Measurements from ENCODE around the gene IKBKE.

Gene IKBKE

DNA sequence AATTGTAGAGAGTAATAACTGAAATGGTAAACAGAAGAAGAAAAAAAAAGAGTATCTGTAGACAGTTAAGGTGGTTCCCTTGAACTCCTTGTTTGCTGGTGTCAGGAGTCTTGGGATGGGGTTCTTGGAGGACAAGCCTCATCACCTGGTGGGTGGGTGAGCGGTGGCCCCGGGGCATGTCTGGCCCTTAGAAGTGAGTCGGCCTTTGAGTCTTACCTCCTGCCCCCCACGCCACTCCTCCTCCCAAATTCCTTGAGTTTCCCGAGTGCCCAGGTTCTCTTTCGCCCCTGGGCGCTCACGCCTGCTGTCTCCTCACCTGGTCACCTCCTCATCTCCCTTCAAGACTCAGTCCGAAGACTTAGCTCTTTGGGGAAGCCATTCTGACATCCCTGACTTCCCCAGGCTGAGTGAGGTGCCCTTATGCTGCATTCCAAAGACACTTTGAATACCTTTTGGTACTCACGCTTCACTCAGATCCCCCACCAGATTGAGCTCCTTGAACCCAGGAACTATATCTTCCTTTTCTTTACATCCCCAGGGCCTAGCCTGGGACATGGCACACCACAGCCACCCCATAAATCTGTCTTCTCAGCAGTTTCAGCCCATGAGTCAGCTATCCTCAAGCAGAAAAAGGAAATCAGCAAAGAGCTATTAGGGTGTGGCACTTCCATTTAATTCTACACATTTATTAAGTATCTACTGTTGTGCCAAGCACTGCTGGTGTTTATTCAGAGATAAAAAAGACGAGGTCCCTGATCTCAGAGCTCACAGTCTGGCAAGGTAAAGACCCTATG is 13.5 kb upstream of the IKBKE start:
- POLR2A ChIA-PET: no interaction called here
- CTCF ChIA-PET: interaction anchor here (0.8 to 1.5 kb wide), 3 partner anchors 13 to 24 kb away, joined by 3 read pairs; no protein-coding TSS in a partner anchor
- DNase-seq (ENCODE audit: extremely low spot score): no peak
- TF ChIP-seq, protein P1, sequence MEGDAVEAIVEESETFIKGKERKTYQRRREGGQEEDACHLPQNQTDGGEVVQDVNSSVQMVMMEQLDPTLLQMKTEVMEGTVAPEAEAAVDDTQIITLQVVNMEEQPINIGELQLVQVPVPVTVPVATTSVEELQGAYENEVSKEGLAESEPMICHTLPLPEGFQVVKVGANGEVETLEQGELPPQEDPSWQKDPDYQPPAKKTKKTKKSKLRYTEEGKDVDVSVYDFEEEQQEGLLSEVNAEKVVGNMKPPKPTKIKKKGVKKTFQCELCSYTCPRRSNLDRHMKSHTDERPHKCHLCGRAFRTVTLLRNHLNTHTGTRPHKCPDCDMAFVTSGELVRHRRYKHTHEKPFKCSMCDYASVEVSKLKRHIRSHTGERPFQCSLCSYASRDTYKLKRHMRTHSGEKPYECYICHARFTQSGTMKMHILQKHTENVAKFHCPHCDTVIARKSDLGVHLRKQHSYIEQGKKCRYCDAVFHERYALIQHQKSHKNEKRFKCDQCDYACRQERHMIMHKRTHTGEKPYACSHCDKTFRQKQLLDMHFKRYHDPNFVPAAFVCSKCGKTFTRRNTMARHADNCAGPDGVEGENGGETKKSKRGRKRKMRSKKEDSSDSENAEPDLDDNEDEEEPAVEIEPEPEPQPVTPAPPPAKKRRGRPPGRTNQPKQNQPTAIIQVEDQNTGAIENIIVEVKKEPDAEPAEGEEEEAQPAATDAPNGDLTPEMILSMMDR (IDR thresholded peaks at IDR 0.05; ENCODE audit: control extremely low read depth, extremely low read depth, low read depth, missing control alignments): no peak

DNA sequence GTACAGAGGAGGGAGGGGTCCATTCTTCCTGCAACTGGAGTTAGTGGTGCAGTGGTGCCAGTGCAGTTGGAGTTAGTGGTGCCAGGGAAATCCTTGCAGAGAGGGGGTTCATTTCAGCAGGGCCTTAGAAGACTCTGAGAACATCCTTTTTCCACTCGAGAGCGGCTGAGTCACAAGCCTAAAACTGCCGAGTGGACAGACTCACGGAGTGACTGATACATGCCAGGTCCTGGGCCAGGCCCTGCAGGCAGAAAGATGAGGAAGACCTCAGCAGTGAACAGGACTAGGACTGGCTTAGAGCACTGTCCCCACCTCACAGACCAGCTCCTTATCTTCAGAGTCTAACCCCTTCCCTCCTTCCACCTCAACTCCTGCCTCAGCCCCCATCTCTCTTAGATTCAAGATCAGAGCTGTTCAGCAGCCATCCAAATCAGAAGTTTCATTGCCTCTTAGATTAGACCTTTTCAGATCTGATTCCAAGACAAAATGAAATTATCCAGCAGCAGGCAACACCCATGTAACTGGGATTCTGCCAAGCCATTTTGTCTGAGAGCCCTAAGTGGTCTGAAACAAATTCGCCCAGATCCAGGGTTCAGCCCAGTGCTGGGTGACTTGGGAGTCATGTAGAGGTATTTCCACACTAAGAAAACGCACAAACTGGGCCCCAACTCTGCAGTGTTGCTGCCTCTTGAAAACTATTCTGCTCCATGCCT is 12.7 kb upstream of the IKBKE start:
- ChIA-PET POLR2A (no interaction called here), CTCF (interaction anchor here (0.8 to 5.4 kb wide), 5 partner anchors 13 to 25 kb away, joined by 3 to 40 read pairs (median 3); partner anchors contain the start of gene IKBKE)
- no peak for DNase-seq (ENCODE audit: extremely low spot score)

GRCh38 chr1:206459703-206460102 is 10.6 kb upstream of the IKBKE start:
- ChIA-PET CTCF (interaction anchor here (1.4 to 5.4 kb wide), 4 partner anchors 11 to 20 kb away, joined by 4 to 40 read pairs (median 8); partner anchors contain the start of gene IKBKE), POLR2A (interaction anchor here (0.6 to 0.7 kb wide), 2 partner anchors 285 to 675 kb away, joined by 3 to 10 read pairs; no protein-coding TSS in a partner anchor)
- TF ChIP-seq, protein P1 (IDR thresholded peaks at IDR 0.05; ENCODE audit: control extremely low read depth, extremely low read depth, low read depth, missing control alignments): no peak
- no peak for DNase-seq (ENCODE audit: extremely low spot score)

More for the DNA sequence above, 12.7 kb upstream of the IKBKE start:
- TF ChIP-seq, protein P1 (IDR thresholded peaks at IDR 0.05; ENCODE audit: control extremely low read depth, extremely low read depth, low read depth, missing control alignments): no peak

GRCh38 chr1:206460836-206461426 is 9.3 kb upstream of the IKBKE start:
- TF ChIP-seq, protein P1 (IDR thresholded peaks at IDR 0.05; ENCODE audit: control extremely low read depth, extremely low read depth, low read depth, missing control alignments): no peak
- no peak for DNase-seq (ENCODE audit: extremely low spot score)
- CTCF ChIA-PET: interaction anchor here (0.6 to 7.8 kb wide), 17 partner anchors 10 to 515 kb away, joined by 3 to 70 read pairs (median 6); partner anchors contain the start of gene IKBKE
- POLR2A ChIA-PET: no interaction called here

DNA sequence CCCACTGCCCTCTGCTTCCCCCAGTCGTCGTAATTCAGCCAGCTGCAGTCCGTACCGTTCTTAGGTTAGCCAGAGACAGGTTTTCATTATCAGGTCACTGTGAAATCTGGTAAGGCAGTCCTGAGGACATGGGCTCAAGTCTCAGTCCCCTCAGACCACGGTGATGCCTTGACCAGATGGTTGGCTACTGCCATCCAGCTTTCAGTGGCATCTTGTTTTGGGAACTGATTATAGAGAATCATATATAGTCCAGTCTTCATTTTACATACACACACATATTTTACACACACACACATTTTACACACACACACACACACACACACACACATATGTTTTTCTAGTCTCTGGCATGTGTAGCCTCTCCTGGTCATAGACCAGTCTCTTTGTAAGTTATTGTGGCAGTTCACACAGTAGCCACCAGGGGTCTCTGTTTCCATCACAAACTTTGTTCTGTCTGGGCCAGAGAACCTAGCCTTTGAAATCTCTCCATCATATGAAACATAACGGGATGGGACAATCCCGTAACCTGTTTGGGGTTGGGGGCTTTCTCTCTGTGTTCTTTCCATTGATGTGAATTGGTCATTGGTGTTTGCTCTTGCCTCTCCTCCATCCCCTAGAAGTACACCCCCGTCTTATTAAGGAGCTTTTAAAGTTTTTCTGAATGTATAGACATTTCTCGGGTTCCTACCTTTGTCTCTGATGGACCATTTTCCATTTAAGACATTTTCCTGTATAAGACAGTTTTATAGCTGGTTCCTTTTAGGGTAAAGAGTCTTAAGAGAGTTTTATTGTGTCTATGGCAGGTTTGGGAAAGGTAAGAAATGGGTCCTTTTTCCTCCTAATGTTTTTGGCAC is 8.4 kb upstream of the IKBKE start:
- DNase-seq (ENCODE audit: extremely low spot score): peak; percentile 79
- TF ChIP-seq, protein P1 (IDR thresholded peaks at IDR 0.05; ENCODE audit: control extremely low read depth, extremely low read depth, low read depth, missing control alignments): peak; percentile 81
- POLR2A ChIA-PET: no interaction called here
- CTCF ChIA-PET: interaction anchor here (0.6 to 7.8 kb wide), 28 partner anchors 9 to 518 kb away, joined by 3 to 70 read pairs (median 6); partner anchors contain the start of gene IKBKE
